Putamen (tissue), 1 donor: ENCODE results near the gene FCN3.

Experiments used
- DNase-seq: peaks from one replicate; pipeline ENCODE4 v3.0.0-alpha.2; 2016; ENCODE audit warnings: low spot score

The FCN3 gene

DNA sequence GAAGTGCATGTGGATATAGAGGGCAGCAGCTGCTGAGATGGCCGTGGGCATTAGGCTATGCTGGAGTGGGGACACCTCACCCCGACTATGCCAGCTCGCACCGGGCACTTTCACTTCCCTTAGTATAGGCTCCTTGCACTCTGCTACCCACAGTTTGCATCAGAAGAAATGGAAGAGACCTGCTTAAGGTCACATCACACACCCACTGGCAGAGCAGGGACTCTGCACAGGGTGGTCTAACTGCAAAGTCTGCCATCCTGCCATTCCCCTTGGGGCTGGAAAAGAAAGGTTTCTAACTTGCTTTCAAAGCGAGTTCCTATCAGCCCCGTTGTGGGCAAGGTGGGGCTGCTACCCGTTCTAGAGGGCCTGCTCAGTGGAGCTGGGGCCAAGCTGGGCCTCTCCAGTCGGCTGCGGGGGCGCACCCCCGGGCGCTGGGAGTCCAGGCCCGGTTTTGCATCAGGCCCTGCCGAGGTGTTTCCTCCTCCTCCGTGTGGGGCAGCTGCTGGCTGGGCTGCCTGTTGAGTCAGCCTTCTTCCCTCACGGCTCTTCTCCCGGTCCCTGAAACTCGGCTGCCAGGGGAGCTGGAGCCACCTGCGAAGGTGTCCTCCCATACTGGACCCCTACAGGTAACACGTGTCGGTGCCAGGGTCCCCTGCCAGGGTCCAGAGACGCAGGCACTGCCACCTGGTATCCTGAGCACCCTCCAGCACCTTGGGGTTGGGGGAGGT lies 32.9 kb downstream of the FCN3 start, which contains the start of gene SYTL1:
Gene SYTL1 (plus strand): TSS at position 498 of the 728 bp plus-strand sequence. CDS start 3,313 bp downstream, outside the sequence.
- DNase-seq = no peak

DNA sequence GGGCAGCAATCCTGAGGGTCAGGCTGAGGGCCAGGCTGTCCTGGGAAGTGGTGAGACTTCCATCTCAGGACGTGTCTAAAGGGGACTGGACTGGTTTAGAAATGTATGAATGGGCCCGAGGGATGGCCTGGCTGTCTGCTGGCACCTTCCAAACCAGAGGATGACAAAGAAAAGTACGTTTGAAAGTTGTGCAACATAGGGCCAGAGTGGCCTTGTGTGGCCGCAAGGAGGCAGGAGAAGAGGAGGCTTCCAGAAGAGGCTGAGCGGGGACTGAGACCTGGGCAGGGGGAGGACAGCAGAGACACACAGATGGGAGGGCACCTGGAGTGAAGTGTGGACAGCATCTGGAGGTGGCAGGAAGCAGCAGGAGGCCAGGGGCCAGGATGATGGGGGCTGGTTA lies 35.4 kb downstream of the FCN3 start:
- DNase-seq = no peak

DNA sequence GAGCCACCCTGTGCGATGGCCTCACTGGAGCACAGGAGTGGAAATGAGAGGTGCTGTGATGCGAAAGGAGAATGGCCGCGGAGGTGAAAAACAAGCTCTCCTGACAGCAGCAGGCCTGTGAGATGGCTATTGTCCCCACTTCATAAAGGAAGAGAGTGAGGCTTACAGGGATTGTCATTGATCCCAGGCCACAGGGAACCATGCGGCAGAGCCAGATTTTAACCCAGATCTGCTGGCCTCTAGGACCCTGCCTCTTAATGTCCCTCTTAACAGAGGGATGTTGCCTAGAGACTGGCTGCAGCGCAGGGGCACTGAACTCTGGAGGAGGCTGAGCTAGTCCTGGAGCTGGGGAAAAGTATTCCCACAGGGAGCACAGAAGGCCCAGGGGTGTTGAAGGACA lies 35.9 kb downstream of the FCN3 start:
- DNase-seq = no peak

DNA sequence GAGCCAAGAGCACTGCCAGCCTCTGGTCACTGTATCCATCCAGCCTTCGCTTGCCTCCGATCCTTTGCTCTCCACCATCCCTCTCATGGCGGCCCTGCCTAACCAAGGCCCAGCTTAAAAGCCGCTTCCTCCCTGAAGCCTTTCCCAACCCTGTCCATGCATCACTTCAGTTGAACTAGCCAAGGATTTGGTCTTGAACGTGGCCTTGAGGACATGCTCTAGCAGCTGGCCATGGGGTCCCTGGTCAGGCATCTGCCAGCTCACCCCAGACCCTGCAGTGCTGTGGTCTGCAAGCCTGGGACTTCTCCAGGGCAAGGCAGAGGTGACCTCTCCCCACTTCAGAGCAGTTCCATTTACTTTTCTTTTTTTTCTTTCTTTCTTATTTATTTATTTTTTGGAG lies 37.9 kb downstream of the FCN3 start:
- DNase-seq = no peak

DNA sequence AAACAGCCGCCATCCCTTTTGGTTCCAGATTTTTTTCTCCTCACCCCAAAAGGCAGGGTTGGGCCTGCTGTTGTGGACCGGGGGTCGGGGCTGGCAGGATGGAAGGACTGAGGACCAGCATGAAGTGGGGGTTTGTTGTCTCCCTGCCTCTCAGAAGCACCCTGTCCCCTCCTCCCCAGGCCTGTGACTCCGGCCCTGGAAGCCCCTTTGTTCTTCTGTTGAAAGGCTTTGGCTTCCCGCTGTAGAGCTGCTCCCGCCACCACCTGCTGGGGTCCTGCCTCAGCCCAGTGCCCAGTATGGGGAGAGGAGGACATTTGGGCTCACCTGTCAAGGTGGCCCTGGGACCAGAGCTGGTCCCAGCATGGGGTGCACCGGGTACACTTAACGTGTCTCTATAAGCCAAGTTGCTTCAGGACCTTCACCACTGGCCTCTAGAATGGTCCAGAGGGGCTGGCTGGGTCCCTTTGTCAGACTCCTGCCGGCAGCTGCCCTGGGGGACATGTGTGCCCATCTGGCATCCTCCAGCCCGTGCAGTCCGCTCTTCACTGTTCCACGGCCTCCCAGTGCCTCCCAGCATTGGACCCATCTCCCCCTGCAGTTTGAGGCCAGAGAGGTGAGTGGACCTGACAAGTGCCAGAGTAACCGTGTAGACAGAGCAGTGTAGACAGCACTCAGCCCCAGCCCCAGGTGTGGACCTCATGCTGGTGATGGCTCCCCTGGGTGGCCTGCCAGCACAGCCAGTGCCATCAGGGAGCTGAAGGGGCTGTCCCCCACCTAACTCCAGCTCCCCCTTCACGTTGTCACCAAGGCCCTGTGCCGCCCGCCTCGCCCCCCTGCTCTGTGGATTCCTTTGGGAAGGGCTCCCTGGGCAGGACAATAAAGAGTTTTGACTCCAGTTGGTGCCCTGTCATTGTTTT lies 38.9 kb downstream of the FCN3 start:
- no peak for DNase-seq

DNA sequence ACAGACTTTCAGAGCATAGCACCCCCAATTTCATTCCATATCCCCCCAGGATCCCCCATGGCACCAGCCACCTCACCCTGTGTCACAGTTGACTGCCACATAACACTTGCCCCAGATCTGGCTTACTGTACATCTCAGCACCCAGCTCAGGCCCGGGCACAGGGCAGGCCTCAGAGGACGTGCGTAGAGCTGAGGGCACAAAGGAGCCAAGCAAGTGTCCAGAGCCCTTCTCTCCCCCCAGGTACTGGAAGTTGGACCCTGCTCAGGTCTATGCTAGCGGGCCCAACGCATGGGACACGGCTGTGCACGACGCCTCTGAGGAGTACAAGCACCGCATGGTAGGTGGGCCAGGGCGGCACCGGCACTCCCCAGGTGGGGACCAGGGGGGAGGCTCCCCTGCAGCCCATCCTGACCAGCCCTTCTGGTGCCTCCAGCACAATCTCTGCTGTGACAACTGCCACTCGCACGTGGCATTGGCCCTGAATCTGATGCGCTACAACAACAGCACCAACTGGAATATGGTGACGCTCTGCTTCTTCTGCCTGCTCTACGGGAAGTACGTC lies 40.8 kb downstream of the FCN3 start:
- no peak for DNase-seq

DNA sequence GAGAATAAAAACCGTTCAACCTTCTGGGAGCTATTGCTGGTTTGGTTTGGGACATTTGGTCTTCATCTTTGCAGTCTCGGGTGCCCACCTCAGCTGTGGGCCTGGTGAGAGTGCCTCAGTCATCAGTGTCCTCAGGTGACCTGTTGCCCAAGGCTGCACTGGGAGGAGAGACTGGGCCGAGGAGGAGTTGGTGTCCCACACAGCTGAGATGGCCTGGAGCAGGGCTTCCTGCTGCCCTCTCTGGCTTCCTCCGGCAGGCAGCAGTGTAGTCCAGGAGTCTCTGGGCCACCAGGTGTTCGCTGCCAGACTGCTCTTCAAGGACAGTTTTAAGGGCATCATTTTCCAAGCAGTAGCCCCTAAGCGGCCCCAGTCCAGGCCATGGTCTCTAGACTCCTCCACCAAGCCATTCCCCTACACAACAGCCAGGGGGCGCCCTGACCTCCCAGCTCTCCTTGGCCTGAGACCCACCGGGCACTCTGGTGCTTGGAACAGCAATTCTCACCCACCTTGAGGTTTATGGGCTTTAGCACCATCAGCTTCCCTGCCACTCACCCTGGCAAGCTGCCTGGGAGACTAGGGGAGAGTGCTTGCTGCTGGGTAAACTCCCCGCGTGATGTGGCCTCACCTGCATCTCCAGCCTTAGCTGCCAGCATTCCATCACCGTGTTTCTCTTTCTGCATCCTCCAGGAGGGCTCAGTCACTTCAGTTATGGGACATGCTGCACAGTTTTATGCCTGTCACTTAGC lies 41.9 kb downstream of the FCN3 start:
- DNase-seq = no peak

DNA sequence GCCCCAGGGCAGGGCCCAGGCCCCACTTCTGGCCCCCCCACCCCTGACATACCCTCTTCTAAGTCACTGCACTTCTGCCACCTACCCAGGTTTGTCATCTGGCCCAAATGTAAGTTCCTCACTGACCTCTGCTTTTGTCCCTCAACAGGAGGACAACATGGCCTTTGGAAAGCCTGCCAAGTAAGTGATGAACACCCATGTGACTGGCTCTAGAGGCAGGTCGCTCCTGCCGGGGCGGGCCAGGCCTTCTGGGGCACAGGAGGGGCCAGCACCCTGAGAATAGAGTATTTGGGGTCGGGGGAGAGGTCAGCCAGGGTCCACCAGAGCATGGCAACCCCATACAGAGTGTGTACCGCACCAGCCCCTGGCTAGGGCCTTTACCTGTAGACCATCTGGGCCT lies 42.7 kb downstream of the FCN3 start:
- DNase-seq = no peak

DNA sequence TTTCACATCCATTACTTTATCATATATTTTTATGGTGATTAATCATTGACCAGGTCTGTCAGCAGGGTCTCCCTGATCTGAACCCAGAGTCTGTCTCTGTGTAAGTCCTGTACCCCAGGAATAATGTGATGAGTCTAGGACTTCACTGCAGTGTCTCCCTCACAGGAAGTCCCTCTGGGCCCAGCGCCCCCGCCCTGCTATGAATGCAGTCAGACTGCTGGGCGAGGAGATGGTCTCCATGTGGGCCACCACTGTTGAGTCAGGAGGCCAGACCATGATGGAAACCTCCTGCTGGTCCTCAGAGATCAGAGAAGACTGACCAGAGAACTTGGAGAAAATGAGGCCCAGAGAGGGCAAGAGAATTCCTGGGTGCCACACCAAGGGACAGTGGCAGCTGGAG lies 43.2 kb downstream of the FCN3 start:
- no peak for DNase-seq

DNA sequence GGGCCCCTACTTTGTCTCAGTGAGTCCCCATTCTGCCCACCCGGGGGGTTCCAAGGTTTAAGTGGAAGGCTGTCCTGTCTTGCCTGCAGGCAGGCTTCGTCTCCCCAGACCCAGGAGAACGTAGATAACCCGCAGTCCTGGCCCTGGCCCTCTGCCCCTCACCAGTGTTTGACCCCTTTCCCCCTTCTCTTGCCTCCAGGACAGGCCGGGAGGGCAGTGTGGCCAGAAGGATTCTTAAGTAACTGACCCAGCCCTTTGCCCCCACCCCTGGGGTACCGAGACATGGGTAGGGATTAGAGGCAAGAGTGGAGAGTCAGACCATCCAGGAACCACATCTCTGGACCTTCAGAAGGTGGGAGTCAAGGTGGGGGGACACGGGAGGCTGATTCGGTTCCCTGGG lies 43.8 kb downstream of the FCN3 start:
- no peak for DNase-seq

DNA sequence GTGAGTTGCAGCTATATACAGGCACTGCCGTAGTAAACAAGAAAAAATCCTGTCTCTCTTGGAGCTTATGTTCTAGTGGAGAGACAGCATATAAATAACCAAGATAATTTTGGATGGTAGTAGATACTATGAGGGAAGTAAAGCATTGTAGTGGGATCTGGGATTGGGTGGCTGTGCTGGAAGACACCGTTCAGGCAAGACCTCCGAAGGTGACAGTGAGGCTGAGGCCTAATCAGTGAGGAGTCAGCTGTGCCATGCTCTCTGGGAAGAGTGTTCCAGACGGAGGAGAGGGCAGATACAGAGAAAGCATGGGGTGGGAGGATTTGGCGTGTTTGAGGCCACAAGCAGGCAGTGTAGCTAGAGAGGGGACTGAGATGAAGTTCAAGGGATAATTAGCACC lies 46.7 kb downstream of the FCN3 start:
- DNase-seq = no peak

DNA sequence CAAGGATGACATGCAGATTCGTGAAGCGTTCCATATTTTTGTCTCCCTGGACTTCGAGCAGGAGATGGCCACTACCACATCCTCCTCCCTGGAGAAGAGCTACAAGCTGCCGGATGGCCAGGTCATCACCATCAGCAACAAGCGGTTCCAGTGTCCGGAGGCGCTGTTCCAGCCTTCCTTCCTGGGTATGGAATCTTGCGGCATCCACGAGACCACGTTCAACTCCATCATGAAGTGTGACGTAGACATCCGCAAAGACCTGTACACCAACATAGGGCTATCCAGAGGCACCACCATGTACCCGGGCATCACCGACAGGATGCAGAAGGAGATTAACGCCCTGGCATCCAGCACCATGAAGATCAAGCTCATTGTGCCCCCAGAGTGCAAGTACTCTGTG lies 49.3 kb downstream of the FCN3 start:
- no peak for DNase-seq

DNA sequence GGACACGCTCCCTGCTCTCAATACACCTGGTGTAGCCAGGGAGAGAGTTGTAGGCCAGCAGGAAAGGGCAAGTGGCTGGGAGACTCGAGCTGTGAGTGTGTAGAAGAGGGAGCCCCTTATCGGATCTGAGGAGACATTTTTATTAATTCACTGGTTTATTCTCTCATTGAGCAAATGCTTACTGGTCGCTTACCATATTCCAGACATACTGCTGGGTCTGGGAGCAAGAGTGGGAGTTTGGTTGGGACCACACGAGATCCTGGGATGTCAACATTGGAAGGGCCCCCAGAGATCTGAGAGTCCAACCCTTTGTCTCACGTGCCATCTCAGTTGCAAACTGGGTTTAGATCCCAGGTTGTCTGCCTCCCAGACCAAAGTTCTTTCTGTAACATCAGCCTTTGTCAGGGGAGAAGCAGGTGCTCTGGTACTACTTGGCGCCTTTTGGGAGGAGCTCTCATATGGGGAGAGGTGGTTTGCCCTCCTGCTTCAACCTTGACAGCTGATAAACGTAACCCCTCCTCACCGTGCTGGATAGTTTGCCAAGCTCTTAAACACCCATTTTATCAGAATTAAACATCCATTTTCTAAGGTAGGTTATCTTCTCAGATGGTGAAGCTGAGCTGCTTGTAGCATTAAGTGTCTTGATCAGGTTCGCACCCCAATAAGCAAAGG lies 51.9 kb downstream of the FCN3 start:
- DNase-seq = no peak

DNA sequence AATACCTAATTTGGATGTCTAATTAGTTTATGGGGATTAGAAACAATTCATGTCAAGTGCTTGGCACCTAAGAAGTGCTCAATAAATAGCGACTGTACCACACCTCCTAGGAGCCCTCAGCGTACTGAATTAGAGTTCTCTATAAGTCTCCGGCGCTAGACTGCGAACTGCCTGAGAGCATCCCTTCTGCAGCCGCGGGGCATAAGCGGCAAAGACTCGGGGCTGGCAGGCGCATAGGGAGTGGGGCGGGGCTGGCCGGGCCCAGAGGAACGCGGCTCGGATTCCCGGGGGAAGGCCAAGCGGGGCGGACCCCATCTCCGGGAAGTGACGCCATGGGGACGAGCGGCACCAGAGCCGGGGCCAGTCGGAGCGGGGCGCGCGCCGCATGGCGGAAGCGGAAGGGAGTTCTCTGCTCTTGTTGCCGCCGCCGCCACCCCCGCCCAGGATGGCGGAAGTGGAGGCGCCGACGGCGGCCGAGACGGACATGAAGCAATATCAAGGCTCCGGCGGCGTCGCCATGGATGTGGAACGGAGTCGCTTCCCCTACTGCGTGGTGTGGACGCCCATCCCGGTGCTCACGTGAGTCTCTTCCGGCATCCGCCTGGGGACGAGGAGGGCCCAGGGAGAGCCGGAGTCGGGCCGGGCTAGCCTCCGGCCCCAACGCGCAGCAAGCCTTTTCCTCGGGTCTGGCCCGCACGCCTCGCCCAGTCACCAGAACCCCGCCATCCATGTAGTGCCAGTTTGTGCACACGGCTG lies 52.6 kb downstream of the FCN3 start, which contains the start of gene TMEM222:
Gene TMEM222 (plus strand): TSS at position 351 of the 756 bp plus-strand sequence. CDS start 35 bp downstream, at position 386.
- peak; percentile 97 for DNase-seq
